DND-41 (cell line): ENCODE measurements around the gene SLC25A15.

Source experiments
- ATAC-seq: fragments of 200-7000 bp; cut with Tn5 transposase; 3 replicates; pipeline ENCODE4 v1.9.1; 2021; ENCODE audit warnings: low read depth; ENCODE audit not compliant: insufficient read depth
- DNase-seq: peaks from one replicate; pipeline ENCODE4 v3.0.0-alpha.2; 2020
- H2AFZ ChIP-seq: 2 replicates; pipeline ENCODE4 v1.6.0; 2012; ENCODE audit warnings: low read depth, low read length
- H3K27ac ChIP-seq: 2 replicates; pipeline ENCODE4 v1.5.1; 2012; ENCODE audit warnings: low read length, inconsistent platforms
- H3K27me3 ChIP-seq: fragments of 200-600 bp; sonication (generic); 2 replicates; pipeline ENCODE4 v1.6.0; 2012; ENCODE audit warnings: low read length, mild to moderate bottlenecking, inconsistent platforms; ENCODE audit not compliant: insufficient read depth, poor library complexity
- H3K36me3 ChIP-seq: 2 replicates; pipeline ENCODE4 v1.5.1; 2012; ENCODE audit warnings: low read length, inconsistent platforms; ENCODE audit not compliant: insufficient read depth
- H3K4me1 ChIP-seq: 2 replicates; pipeline ENCODE4 v1.5.1; 2012; ENCODE audit warnings: mild to moderate bottlenecking, low read length; ENCODE audit not compliant: insufficient read depth
- H3K4me2 ChIP-seq: 2 replicates; pipeline ENCODE4 v1.6.0; 2012; ENCODE audit warnings: mild to moderate bottlenecking, moderate library complexity, low read length, inconsistent platforms; ENCODE audit not compliant: insufficient read depth
- H3K4me3 ChIP-seq, 2 experiments: fragments of 200-600 bp in 1 of 2; shearing (Covaris generic) in 1 of 2; 2 replicates each; pipeline ENCODE4 v1.5.1; 2012 to 2016; ENCODE audit warnings: inconsistent platforms in 2 of 2, low read length in 2 of 2, mild to moderate bottlenecking in 2 of 2, low read depth in 1 of 2, moderate library complexity in 1 of 2
- H3K79me2 ChIP-seq: 2 replicates; pipeline ENCODE4 v1.6.0; 2012; ENCODE audit warnings: low read length, inconsistent platforms; ENCODE audit not compliant: insufficient read depth
- H3K9ac ChIP-seq: 2 replicates; pipeline ENCODE4 v1.6.0; 2012; ENCODE audit warnings: low read depth, mild to moderate bottlenecking, inconsistent platforms, low read length, moderate library complexity
- H3K9me3 ChIP-seq: 2 replicates; pipeline ENCODE4 v1.5.1; 2012; ENCODE audit warnings: low read length, moderate library complexity, mild to moderate bottlenecking, inconsistent platforms; ENCODE audit not compliant: insufficient read depth, severe bottlenecking
- H4K20me1 ChIP-seq: 2 replicates; pipeline ENCODE4 v1.6.0; 2012; ENCODE audit warnings: low read length; ENCODE audit not compliant: insufficient read depth
- CTCF ChIP-seq: IDR thresholded peaks from 2 replicates; pipeline ENCODE4 v1.5.1; 2012; ENCODE audit warnings: borderline replicate concordance, low read length, moderate library complexity, mild to moderate bottlenecking; ENCODE audit not compliant: poor library complexity, severe bottlenecking; ENCODE audit errors: extremely low read depth
- EZH2 ChIP-seq: IDR thresholded peaks from 3 replicates; pipeline ENCODE4 v1.6.1; 2012; ENCODE audit warnings: borderline replicate concordance, low read depth, mild to moderate bottlenecking, moderate library complexity, low read length, inconsistent platforms; ENCODE audit not compliant: severe bottlenecking

The SLC25A15 gene

GRCh38 chr13:40792284-40793051, 3.1 kb downstream of the SLC25A15 start:
- no peak overlapping the region for H3K4me2 ChIP-seq
- H3K9ac ChIP-seq: no peak overlapping the region
- H3K79me2 ChIP-seq: peaks cover 40% of the 10 kb centered on the region
- no peaks in the 10 kb centered on the region for H3K9me3 ChIP-seq
- no peak for TF ChIP-seq CTCF
- no peak for TF ChIP-seq EZH2
- ATAC-seq (no peak), DNase-seq (no peak)
- no peaks in the 10 kb centered on the region for H4K20me1 ChIP-seq
- no peak overlapping the region for H3K4me3 ChIP-seq
- H2AFZ ChIP-seq: no peak overlapping the region
- H3K27me3 ChIP-seq: no peaks in the 10 kb centered on the region
- peaks cover 25% of the 10 kb centered on the region for H3K4me1 ChIP-seq
- 0 out of 2 replicates have a peak overlapping the region, but pooled peaks have one; percentile 38 for H3K27ac ChIP-seq
- peaks cover 43% of the 10 kb centered on the region for H3K36me3 ChIP-seq

DNA sequence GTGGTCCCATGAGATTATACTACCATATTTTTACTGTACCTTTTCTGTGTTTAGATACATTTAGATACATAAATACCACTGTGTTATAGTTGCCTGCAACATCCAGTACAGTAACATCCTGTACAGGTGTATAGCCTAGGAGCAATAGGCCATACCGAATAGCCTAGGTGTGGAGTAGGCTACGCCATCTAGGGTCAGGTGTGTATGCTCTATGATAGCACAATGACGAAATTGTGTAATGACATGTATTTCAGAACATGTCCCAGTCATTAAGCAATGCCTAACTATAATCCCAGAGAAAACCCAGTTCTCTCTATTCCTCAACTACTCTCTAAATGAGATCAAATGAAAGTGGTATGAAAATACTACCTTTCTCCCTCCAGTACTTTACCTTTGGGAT, 3.9 kb downstream of the SLC25A15 start:
- Histone ChIP-seq H3K27ac (no peak overlapping the region), H3K9ac (no peak overlapping the region), H3K36me3 (peaks cover 48% of the 10 kb centered on the region), H3K79me2 (peaks cover 43% of the 10 kb centered on the region), H3K9me3 (no peaks in the 10 kb centered on the region), H3K4me3 (no peak overlapping the region), H3K27me3 (no peaks in the 10 kb centered on the region), H3K4me2 (no peak overlapping the region), H3K4me1 (peaks cover 33% of the 10 kb centered on the region), H4K20me1 (no peaks in the 10 kb centered on the region), H2AFZ (no peak overlapping the region)
- no peak for TF ChIP-seq CTCF
- no peak for TF ChIP-seq EZH2
- DNase-seq: no peak
- ATAC-seq: no peak

- H3K4me2 ChIP-seq: no peak overlapping the region
- peaks cover 35% of the 10 kb centered on the region for H3K79me2 ChIP-seq
- no peak overlapping the region for H3K27ac ChIP-seq
- DNase-seq (no peak), ATAC-seq (no peak)
- no peak overlapping the region for H3K4me3 ChIP-seq
- TF ChIP-seq EZH2 (no peak), CTCF (no peak)
- H3K9me3 ChIP-seq: no peaks in the 10 kb centered on the region
- H3K9ac ChIP-seq: no peak overlapping the region
- peaks cover 61% of the 10 kb centered on the region for H3K36me3 ChIP-seq
- no peak overlapping the region for H2AFZ ChIP-seq
- H3K27me3 ChIP-seq: no peaks in the 10 kb centered on the region
- H3K4me1 ChIP-seq: peaks cover 32% of the 10 kb centered on the region
- no peaks in the 10 kb centered on the region for H4K20me1 ChIP-seq
Measured at GRCh38 chr13:40794414-40795368, 5.3 kb downstream of the SLC25A15 start.
